NOMO-1 (cell line): Measurements from ENCODE around the gene LOXL4.

ENCODE experiments used
- DNase-seq, 2 experiments: peaks; one replicate each; lab custom pipeline; 2025; ENCODE audit not compliant: unreplicated experiment in 2 of 2; lab: John Stamatoyannopoulos, UW

Gene LOXL4

GRCh38 chr10:98265403-98266378 is 2.3 kb downstream of the LOXL4 start:
- peak in 1 of 2 experiments; percentile 45 for DNase-seq

- peak in 1 of 2 experiments; percentile 22 for DNase-seq
Observed at GRCh38 chr10:98264378-98265065, 3.5 kb downstream of the LOXL4 start.

GRCh38 chr10:98263088-98263487 is 4.9 kb downstream of the LOXL4 start:
- no peak for DNase-seq

- peak; percentile 42 to 67 for DNase-seq
Observed at GRCh38 chr10:98262571-98262970, 5.4 kb downstream of the LOXL4 start.

- no peak for DNase-seq
Observed at GRCh38 chr10:98261436-98262277, 6.3 kb downstream of the LOXL4 start.

GRCh38 chr10:98260752-98261151 is 7.2 kb downstream of the LOXL4 start:
- no peak for DNase-seq

GRCh38 chr10:98260350-98260749 is 7.6 kb downstream of the LOXL4 start:
- no peak for DNase-seq

- DNase-seq = peak; percentile 63 to 94
Observed at GRCh38 chr10:98259606-98260315, 8.2 kb downstream of the LOXL4 start.

GRCh38 chr10:98258683-98259454 is 9.1 kb downstream of the LOXL4 start:
- no peak for DNase-seq

GRCh38 chr10:98257961-98258360 is 10.0 kb downstream of the LOXL4 start:
- no peak for DNase-seq

GRCh38 chr10:98257198-98257597 is 10.8 kb downstream of the LOXL4 start:
- no peak for DNase-seq

- DNase-seq = no peak
Observed at GRCh38 chr10:98256692-98257091, 11.3 kb downstream of the LOXL4 start.

- DNase-seq = no peak
Observed at GRCh38 chr10:98255146-98255877, 12.7 kb downstream of the LOXL4 start.

GRCh38 chr10:98254234-98254974 is 13.6 kb downstream of the LOXL4 start:
- DNase-seq = no peak

- DNase-seq = no peak
Observed at GRCh38 chr10:98253499-98253898, 14.5 kb downstream of the LOXL4 start.

- DNase-seq = no peak
Observed at GRCh38 chr10:98252464-98252863, 15.5 kb downstream of the LOXL4 start.

- DNase-seq = no peak
Observed at GRCh38 chr10:98251399-98251798, 16.6 kb downstream of the LOXL4 start.

- DNase-seq = no peak
Observed at GRCh38 chr10:98249134-98249533, 18.9 kb downstream of the LOXL4 start.
